ENCODE measurements around the gene NKX2-4.
"Not testable (repeated sequence)": the region's sequence is repeated elsewhere in the genome, so short reads cannot be mapped to it uniquely, and the experiment has no call there.

The NKX2-4 gene

DNA sequence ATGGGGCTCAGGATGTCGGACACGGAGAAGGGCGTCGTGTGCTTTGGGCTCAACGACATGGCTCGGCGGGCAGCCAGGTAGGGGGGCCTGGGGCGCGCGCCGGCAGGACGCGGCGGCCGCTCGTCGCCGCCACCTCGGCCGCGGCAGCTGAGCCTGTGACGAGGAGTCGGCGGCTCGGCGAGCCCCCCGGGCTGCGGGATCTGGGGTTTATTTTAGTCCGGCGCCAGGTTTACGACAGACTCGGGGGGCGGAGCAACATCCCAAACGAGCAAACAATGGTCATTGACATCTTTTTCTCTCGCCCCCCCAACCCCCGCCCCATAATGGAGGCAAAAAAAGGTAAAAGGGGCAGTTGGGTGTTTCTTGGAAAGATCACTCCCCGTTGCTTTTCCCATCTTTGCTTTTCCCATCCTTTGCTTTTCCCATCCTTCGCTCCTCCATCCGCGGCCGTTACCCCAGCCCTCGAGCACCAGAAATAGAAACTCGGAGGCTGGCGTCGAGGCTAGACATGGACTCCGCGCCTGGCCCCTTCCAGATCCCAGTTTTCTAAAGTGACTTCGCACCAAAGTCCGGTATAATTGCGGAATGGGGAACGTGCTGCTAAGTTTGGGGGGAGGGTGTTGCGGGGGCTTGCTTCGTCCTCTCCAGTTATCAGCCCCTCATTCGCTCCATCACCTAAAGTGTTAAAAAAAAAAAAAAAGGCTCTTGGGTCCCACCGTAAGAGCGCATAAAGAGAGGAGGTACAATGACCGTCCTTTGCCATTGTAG is at the start of gene NKX2-4:
Gene NKX2-4 (minus strand): TSS at position 186 of the 768 bp plus-strand sequence. CDS start 127 bp downstream, at position 59.
- FAIRE-seq = no peak

DNA sequence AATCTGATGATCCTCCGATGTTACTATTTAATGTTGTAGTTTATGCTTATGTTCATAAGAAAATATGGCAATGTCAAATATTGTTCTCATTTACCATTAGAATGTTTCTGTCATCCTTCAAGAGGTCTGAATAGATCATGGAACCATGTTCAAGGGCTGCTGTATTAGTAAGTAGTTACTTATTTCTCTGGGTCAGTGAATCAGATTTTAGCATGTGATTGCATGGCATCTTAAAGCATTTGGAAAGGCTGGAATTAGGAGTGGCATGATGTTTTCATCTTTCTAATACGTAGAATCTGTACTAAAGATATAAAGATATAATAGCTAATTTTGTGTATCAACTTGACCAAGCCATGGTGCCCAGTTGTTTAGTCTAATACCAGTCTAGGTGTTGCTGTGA is 40.5 kb upstream of the NKX2-4 start:
- no peak for FAIRE-seq

GRCh38 chr20:21437248-21437647 is 39.9 kb upstream of the NKX2-4 start:
- FAIRE-seq = no peak

- FAIRE-seq = no peak
Observed at GRCh38 chr20:21436205-21436604, 38.9 kb upstream of the NKX2-4 start.

GRCh38 chr20:21435576-21435975 is 38.2 kb upstream of the NKX2-4 start:
- no peak for FAIRE-seq

DNA sequence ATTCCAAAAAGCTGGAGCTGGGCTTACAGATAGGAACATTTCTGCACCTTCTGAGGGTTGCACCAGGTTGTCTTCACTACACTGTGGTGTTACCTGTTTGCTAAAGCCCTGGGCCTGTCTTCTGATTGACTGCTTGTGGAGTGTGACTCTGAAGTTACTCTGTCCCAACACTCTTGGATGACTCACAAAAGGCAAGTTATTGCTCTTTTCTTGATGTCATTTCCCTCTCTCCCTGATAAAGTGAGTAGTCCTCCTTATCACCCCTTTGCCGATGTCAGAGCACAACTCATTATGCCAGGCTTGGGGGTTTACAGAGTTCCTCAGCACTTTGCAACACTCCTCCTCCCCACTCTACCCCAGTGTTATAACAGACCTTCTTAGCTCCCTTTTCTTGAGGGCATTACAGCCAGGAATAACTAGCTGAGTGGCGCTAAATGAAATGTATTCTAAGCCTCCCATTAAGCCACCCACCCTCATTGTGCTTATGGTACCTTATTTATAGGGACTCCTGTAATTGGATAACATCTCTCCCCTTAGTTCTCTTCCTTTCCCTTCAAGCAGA is 36.1 kb upstream of the NKX2-4 start:
- no peak for FAIRE-seq

- no peak for FAIRE-seq
Observed at GRCh38 chr20:21432911-21433310, 35.6 kb upstream of the NKX2-4 start.

- no peak for FAIRE-seq
Observed at GRCh38 chr20:21430020-21430419, 32.7 kb upstream of the NKX2-4 start.

- FAIRE-seq = no peak
Observed at GRCh38 chr20:21424846-21425245, 27.5 kb upstream of the NKX2-4 start.

- not testable (repeated sequence) for FAIRE-seq
Observed at GRCh38 chr20:21423712-21424111, 26.4 kb upstream of the NKX2-4 start.

DNA sequence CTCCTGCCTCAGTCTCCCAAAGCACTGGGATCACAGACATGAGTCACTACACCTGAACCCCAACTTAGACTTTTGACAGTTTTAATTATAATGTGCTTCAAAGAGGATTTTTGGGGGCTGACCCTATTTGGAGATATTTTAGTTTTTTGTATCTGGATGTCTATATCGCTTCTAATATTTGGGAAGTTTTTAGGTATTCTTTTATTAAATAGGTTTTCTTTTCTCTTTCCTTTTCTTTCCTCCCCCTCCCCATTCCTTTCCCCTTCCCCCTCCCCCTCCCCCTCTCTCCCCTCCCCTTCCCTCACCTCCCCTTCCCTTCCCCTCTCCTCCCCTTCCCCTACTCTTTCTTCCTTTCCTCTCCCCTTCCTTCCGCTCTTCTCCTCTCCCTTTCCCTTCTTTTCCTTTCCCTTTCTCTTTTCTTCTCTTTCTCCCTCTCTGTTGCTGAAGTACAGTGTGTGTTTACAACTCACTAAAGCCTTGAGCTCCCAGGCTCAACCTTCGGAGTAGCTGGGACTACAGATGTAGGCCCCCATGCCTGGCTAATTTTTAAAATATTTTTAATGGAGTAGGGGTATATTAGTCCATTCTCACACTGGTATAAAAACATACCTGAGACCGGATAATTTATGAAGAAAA is 24.4 kb upstream of the NKX2-4 start:
- FAIRE-seq = no peak

DNA sequence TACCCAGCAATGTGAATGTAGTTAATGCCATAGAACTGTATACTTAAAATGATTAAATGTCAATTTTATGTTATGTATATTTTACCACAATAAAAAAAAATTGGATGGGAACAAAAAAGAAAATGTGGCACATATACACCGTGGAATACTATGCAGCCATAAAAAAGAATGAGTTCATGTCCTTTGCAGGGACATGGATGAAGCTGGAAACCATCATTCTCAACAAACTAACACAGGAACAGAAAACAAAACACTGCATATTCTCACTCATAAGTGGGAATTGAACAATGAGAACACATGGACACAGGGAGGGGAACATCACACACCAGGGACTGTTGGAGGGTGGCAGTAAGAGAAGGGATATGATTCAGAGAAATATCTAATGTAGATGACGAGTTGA is 21.8 kb upstream of the NKX2-4 start:
- FAIRE-seq = not testable (repeated sequence)

GRCh38 chr20:21413996-21414395 is 16.7 kb upstream of the NKX2-4 start:
- not testable (repeated sequence) for FAIRE-seq

DNA sequence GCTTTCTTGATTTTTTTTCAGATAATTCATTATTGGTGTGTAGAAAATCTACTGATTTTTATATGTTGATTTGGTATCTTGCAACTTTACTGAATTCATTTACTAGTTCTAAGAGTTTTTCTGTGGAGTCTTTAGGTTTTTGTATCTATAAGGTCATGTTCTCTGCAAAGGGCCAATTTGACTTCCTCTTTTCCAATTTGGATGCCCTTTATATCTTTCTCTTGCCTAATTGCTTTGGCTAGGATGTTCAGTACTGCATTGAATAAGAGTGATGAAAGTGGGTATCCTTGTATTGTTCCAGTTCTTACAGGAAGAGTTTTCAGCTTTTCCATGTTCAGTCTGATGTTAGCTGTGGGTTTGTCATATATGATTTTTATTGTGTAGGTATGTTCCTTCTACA is 14.4 kb upstream of the NKX2-4 start:
- FAIRE-seq = no peak

GRCh38 chr20:21399005-21399475 is 1.7 kb upstream of the NKX2-4 start:
- FAIRE-seq = no peak

GRCh38 chr20:21398109-21399004 is 1.0 kb upstream of the NKX2-4 start:
- FAIRE-seq = no peak

DNA sequence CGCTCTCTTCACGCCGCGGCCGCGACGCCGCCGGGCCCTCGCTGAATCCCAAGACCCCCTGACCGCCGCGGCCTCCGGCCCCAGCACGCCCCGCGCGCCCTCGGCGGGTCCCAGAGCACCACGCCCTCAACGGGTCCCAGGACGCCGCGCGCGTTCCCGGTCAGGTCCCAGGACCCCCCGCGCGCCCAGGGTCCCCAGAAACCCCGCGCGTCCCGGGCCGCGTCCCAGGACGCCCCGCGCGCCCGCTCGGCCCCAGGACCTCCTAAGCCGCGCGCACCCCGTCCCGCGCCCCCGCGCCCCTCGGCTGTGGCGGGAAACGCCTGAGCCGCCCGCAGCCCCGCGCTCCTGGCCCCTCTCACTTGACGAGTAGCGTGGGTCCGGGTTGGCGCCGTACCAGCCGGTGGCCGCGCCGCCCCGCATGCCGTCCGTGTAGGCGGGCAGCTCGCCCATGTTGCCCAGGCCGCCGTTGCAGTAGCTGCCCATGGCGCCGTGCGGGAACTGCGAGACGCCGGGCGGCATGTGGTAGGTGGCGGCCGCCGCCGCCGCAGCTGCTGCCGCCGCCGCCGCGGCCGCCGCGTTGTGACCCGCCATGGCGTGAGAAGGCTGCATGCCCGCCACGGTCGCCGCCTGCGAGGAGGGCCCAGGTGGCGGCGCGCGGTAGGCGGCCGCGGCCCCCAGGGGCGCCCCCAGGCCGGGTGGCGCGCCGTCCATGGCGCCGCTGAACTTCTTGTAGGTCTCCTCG is 556 bp downstream of the NKX2-4 start:
- FAIRE-seq = no peak

DNA sequence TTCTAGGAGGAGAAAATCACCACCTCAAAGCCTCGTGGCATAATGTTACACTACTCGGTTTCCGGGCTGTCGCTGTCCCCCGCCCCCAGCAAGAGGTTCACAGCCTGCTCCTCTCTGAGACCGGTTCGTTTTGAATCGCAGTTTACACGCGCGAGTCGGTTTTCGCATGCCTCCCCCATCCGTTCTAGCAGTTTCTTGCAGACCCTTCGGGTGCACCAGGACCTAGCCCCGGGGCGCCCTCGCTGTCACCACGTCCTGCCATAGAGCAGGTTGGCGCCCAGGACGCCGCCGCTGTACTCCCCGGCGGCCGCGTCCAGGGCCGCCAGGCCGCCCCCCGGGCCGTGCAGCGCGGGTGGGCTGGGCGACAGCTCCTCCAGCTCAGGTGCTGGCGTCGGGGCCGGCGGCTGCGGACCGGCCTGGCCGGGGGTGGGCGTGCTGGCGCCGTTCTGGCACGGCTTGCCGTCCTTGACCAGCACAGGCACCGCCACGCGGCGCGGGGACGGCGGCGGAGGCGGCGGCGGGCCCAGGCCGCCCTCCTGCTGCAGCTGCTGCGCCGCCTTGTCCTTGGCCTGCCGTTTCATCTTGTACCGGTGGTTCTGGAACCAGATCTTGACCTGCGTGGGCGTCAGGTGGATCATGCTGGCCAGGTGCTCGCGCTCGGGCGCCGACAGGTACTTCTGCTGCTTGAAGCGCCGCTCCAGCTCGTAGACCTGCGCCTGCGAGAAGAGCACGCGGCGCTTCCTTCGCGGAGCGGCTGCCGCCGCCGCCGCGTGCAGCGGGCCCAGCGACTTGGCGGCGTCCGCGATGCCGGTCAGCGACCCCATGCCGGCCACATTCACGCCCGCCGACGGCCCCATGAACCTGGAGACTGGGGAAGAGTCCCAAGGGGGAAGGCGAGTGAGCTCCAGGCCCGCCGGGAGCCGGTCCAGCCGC is 1.4 kb downstream of the NKX2-4 start:
- no peak for FAIRE-seq

- no peak for FAIRE-seq
Observed at GRCh38 chr20:21395051-21395665, 2.2 kb downstream of the NKX2-4 start.

GRCh38 chr20:21394551-21394950 is 2.8 kb downstream of the NKX2-4 start:
- peak; percentile 73 for FAIRE-seq
